GM12878 (cell line): ENCODE results near the gene DENND1C. TPM values are rescaled to one million over a fixed set of nuclear protein-coding genes. Genes with fewer than 3 reads are reported as not detected.

Experiments used
- HDAC6 ChIP-seq: fragments of 200-600 bp; sonication (generic); IDR thresholded peaks from one replicate; pipeline ENCODE4 v1.8.0; 2017; ENCODE audit warnings: antibody characterized with exemption; ENCODE audit not compliant: unreplicated experiment
- NFYA ChIP-seq: IDR thresholded peaks from 2 replicates; pipeline ENCODE4 v1.6.1; 2011; ENCODE audit warnings: low read depth, mild to moderate bottlenecking, low read length, improper control_type of control experiment, borderline replicate concordance
- NR2C2 ChIP-seq: IDR thresholded peaks from 2 replicates; pipeline ENCODE4 v1.6.1; 2011; ENCODE audit warnings: borderline replicate concordance, low read depth; ENCODE audit not compliant: control insufficient read depth, insufficient read length
- polyA plus RNA-seq, 11 experiments: library from polyadenylated mRNA; depleted of rRNA in 4 of 11; unstranded in 6 of 11; stranded (reverse) in 5 of 11; fragments of >200 nt; fragmentation: Nextera tagmentation in 4 of 11; fragmentation: Illumina TruSeq in 1 of 11; extraction: Ambion mirVana in 4 of 11; extraction: Trizol in 1 of 11; gene quantifications; 1 replicate in 1 of 11; 2 replicates in 10 of 11; pipeline versions ENCODE4 v1.2.1 to v1.2.3, GENCODE V29; 2011 to 2016; ENCODE audit warnings: inconsistent platforms in 2 of 11, missing spikeins in 2 of 11, low read depth in 1 of 11
- total RNA-seq, 4 experiments: library from RNA; depleted of rRNA in 3 of 4; stranded (reverse); fragments of >200 nt in 3 of 4; fragmentation: Illumina TruSeq in 1 of 4; extraction: Trizol in 1 of 4; gene quantifications; 2 replicates each; pipeline versions ENCODE4 v1.2.1 to v1.2.3, GENCODE V29; 2013 to 2021
- TF ChIP-seq, protein P1 (sequence below): IDR thresholded peaks from 2 replicates; pipeline ENCODE4 v1.6.1; 2012; ENCODE audit warnings: mild to moderate bottlenecking, low read depth, low read length
- TF ChIP-seq, protein P2 (sequence below): fragments of 450-650 bp; IDR thresholded peaks from 2 replicates; pipeline ENCODE4 v1.6.1; 2017; ENCODE audit warnings: borderline replicate concordance
- TF ChIP-seq, protein P3 (sequence below): fragments of 450-650 bp; IDR thresholded peaks from 2 replicates; pipeline ENCODE4 v1.6.1; 2016; ENCODE audit warnings: mild to moderate bottlenecking

DENND1C gene
- total and polyA plus RNA-seq, 10 of the 15 experiments (the other 5 are each of a cell fraction or from before 2014, with no cell fraction given) = 2.4 to 54.3 (median 32.7) TPM

DNA sequence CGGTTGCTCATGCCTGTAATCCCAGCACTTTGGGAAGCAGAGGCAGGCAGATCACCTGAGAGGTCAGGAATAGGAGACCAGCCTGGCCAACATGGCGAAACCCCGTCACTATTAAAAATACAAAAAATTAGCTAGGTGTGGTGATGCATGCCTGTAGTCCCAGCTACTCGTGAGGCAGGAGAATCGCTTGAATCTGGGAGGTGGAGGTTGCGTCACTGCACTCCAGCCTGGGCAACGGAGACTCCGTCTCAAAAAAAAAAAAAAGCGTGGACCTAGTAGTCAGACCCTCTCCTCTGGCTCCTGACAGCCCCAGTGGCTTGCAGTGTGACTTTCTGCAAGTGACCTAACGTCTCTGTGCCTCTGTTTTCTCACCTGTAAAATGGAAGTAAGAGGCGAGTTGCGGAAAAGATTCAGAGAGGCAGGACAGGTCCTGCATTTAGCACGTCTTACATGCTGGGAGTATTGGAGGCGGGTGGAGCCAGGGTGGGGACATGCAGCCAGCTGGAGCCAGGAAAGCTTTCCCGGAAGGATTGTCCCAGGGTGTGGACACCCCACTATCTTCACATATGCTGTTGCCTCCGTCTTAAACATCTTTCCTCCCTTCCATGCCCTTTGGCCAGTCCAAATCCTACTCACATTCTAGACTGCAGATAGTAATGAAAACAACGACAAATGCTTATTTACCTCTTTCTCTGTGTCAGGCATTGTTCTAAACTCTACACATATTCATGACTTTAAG is 17.6 kb upstream of the DENND1C start (continued):
- TF ChIP-seq, protein P1, sequence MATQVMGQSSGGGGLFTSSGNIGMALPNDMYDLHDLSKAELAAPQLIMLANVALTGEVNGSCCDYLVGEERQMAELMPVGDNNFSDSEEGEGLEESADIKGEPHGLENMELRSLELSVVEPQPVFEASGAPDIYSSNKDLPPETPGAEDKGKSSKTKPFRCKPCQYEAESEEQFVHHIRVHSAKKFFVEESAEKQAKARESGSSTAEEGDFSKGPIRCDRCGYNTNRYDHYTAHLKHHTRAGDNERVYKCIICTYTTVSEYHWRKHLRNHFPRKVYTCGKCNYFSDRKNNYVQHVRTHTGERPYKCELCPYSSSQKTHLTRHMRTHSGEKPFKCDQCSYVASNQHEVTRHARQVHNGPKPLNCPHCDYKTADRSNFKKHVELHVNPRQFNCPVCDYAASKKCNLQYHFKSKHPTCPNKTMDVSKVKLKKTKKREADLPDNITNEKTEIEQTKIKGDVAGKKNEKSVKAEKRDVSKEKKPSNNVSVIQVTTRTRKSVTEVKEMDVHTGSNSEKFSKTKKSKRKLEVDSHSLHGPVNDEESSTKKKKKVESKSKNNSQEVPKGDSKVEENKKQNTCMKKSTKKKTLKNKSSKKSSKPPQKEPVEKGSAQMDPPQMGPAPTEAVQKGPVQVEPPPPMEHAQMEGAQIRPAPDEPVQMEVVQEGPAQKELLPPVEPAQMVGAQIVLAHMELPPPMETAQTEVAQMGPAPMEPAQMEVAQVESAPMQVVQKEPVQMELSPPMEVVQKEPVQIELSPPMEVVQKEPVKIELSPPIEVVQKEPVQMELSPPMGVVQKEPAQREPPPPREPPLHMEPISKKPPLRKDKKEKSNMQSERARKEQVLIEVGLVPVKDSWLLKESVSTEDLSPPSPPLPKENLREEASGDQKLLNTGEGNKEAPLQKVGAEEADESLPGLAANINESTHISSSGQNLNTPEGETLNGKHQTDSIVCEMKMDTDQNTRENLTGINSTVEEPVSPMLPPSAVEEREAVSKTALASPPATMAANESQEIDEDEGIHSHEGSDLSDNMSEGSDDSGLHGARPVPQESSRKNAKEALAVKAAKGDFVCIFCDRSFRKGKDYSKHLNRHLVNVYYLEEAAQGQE = no peak
- no peak for TF ChIP-seq NR2C2
- TF ChIP-seq, protein P2, sequence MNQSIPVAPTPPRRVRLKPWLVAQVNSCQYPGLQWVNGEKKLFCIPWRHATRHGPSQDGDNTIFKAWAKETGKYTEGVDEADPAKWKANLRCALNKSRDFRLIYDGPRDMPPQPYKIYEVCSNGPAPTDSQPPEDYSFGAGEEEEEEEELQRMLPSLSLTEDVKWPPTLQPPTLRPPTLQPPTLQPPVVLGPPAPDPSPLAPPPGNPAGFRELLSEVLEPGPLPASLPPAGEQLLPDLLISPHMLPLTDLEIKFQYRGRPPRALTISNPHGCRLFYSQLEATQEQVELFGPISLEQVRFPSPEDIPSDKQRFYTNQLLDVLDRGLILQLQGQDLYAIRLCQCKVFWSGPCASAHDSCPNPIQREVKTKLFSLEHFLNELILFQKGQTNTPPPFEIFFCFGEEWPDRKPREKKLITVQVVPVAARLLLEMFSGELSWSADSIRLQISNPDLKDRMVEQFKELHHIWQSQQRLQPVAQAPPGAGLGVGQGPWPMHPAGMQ = no peak
- TF ChIP-seq, protein P3, sequence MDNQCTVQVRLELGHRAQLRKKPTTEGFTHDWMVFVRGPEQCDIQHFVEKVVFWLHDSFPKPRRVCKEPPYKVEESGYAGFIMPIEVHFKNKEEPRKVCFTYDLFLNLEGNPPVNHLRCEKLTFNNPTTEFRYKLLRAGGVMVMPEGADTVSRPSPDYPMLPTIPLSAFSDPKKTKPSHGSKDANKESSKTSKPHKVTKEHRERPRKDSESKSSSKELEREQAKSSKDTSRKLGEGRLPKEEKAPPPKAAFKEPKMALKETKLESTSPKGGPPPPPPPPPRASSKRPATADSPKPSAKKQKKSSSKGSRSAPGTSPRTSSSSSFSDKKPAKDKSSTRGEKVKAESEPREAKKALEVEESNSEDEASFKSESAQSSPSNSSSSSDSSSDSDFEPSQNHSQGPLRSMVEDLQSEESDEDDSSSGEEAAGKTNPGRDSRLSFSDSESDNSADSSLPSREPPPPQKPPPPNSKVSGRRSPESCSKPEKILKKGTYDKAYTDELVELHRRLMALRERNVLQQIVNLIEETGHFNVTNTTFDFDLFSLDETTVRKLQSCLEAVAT = no peak
- no peak for TF ChIP-seq NFYA
- TF ChIP-seq HDAC6 = no peak
- TF ChIP-seq, all 136 proteins: peak for 0
